ENCODE results near the gene SOWAHA. TPM values are rescaled to one million over a fixed set of nuclear protein-coding genes. Genes with fewer than 3 reads are reported as not detected.

SOWAHA gene
- total and polyA plus RNA-seq, 2 of the 8 experiments (the other 6 are each of a cell fraction or from before 2014, with no cell fraction given): 0.09 to 0.11 TPM

DNA sequence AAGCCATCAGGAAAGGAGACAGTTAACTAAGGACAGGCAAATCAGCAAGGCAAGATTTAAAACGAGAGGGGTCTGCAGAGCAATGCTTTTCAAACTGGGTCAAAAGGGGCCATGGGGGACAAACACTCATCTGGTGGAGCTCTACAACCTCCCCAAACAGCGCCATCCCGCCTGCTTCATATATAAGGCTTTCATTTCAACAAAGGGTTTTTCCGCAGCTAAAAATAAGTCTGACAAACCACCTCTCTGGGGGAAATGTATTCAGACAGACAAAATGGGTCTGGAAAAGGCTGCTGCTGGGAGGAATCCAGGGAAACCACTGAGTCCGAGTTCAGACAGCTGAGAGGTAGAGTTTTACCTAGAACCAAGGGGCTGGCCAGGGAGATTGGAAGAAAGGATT lies 27.7 kb upstream of the SOWAHA start:
- no peak for TF ChIP-seq SAP30 (IDR thresholded peaks at IDR 0.05; ENCODE audit: insufficient read depth, insufficient replicate concordance, low read length)
- Histone ChIP-seq H2AK5ac (ENCODE audit: low read depth, low read length) (no peak overlapping the region), H4K20me1 (replicated peaks in 1 of 2; ENCODE audit: control insufficient read depth in 1 of 2, insufficient read depth in 2 of 2, low read length in 2 of 2) (no peaks in the 10 kb centered on the region), H3K23me2 (ENCODE audit: low read depth, low read length) (no peaks in the 10 kb centered on the region), H3K4me1 (replicated peaks in 1 of 4; ENCODE audit: control insufficient read depth in 3 of 4, insufficient read depth in 4 of 4, low read length in 3 of 4) (no peaks in the 10 kb centered on the region; a peak in 1 of 7 replicates), H2BK5ac (ENCODE audit: low read depth, low read length) (no peak overlapping the region), H3K79me1 (ENCODE audit: low read depth, low read length) (no peaks in the 10 kb centered on the region), H2BK120ac (replicated peaks; ENCODE audit: low read depth, low read length) (no peak overlapping the region), H3K4me3 (ENCODE audit: extremely low read depth in 1 of 4, insufficient read depth in 2 of 4, low read depth in 3 of 4, low read length in 4 of 4) (no peak overlapping the region), H3K27me3 (replicated peaks in 1 of 4; ENCODE audit: control insufficient read depth in 3 of 4, extremely low read depth in 1 of 4, insufficient read depth in 3 of 4, low read length in 3 of 4) (no peaks in the 10 kb centered on the region), H3K27ac (ENCODE audit: low read depth, low read length) (no peak overlapping the region), H2AFZ (ENCODE audit: low read length) (0 out of 2 replicates have a peak overlapping the region, but pooled peaks have one; percentile 39), H3K79me2 (ENCODE audit: control insufficient read depth in 1 of 2, insufficient read depth in 2 of 2, low read length in 2 of 2) (no peaks in the 10 kb centered on the region), H3K9me3 (ENCODE audit: insufficient read depth in 2 of 2, low read depth in 1 of 2, low read length in 1 of 2) (no peaks in the 10 kb centered on the region), H4K5ac (ENCODE audit: insufficient read length, low read depth, low read length) (no peak overlapping the region), H3K14ac (ENCODE audit: insufficient read length) (no peak overlapping the region), H2BK20ac (ENCODE audit: low read length) (no peak overlapping the region), H2BK15ac (ENCODE audit: low read length) (no peak overlapping the region), H3K23ac (ENCODE audit: insufficient read length) (no peak overlapping the region), H2BK12ac (ENCODE audit: low read depth, low read length) (no peak overlapping the region), H3K9ac (replicated peaks in 1 of 4; ENCODE audit: extremely low read depth in 1 of 4, low read depth in 3 of 4, low read length in 3 of 4) (no peak overlapping the region), H3K56ac (replicated peaks; ENCODE audit: insufficient read length, low read depth, low read length) (no peak overlapping the region), H3K18ac (ENCODE audit: extremely low read depth, low read length) (no peak overlapping the region), H4K91ac (replicated peaks; ENCODE audit: insufficient read length, low read length) (no peak overlapping the region), H3K4me2 (ENCODE audit: insufficient read depth in 1 of 2, low read depth in 2 of 2, low read length in 2 of 2) (no peak overlapping the region), H3K4ac (replicated peaks; ENCODE audit: insufficient read length, low read depth, low read length) (no peak overlapping the region), H3K36me3 (ENCODE audit: control insufficient read depth in 2 of 4, insufficient read depth in 4 of 4, low read length in 3 of 4) (no peaks in the 10 kb centered on the region), H4K8ac (ENCODE audit: extremely low read depth, insufficient read depth, low read length) (no peak overlapping the region)
- CTCF ChIA-PET (ENCODE audit: partially characterized antibody): interaction anchor here (1.0 to 3.1 kb wide), 7 partner anchors 10 to 258 kb away, joined by 3 to 11 read pairs (median 4); partner anchors contain the start of gene CCNI2
- 90% methylated on average over 5 of the region's 5 CpGs; no CpG with 5 or more reads in 1 of the 2 experiments for WGBS, 2 experiments (ENCODE audit: extremely low coverage in 1 of 2, insufficient coverage in 1 of 2, insufficient read length in 1 of 2, insufficient replicate concordance in 2 of 2, low coverage in 1 of 2, low lambda C conversion rate in 2 of 2, missing lambda C conversion rate in 1 of 2)
- POLR2A ChIA-PET (ENCODE audit: partially characterized antibody): interaction anchor here (0.9 kb wide), 1 partner anchor 38 kb away, joined by 4 read pairs; no protein-coding TSS in a partner anchor
- FAIRE-seq (no peak), DNase-seq (ENCODE audit: low read depth in 1 of 2, low spot score in 2 of 2) (no peak)
